ENCODE measurements around the gene SLC45A2.
"Not testable (repeated sequence)": the region's sequence is repeated elsewhere in the genome, so short reads cannot be mapped to it uniquely, and the experiment has no call there.

Gene SLC45A2

DNA sequence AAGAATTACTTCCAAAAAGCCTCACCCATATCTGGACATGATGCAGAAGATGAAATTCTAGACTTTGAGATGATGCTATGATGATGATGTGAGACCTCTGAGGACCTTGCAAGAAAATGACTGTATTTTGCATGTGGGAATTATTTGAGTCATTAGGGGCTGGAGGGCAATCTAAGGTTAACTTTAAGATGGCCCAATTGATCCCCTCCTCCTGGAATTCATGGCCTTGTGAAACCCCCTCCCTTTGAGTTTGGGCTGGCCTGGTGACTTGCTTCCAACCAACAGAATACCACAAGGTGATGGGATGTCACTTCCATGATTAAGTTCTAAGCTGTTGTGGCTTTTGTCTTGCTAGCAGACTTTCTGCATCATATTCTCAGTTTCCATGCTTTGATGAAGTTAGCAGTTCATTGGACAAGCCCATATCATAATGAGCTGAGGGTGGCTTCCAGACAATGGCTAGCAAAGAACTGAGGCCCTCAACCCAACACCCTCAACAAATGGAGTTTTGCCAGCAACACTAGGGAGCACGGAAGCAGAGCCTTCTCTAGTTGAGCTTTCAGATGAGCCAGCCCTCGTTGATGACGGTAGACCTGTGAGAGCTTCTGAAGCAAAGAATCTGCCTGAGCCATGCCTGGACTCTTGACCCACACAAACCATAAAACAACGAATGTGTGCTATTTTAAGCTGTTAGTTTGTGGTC, 30.8 kb upstream of the SLC45A2 start:
- TF ChIP-seq CTCF (IDR thresholded peaks at IDR 0.05; ENCODE audit: low read depth, low read length, missing control alignments): no peak
- no peak for DNase-seq (ENCODE audit: extremely low read depth, low read depth)
- H3K4me3 ChIP-seq (replicated peaks; ENCODE audit: low read depth, low read length): no peak overlapping the region

GRCh38 chr5:34014626-34015025, 30.1 kb upstream of the SLC45A2 start:
- no peak for DNase-seq (ENCODE audit: extremely low read depth, low read depth)
- no peak for TF ChIP-seq CTCF (IDR thresholded peaks at IDR 0.05; ENCODE audit: low read depth, low read length, missing control alignments)
- H3K4me3 ChIP-seq (replicated peaks; ENCODE audit: low read depth, low read length): no peak overlapping the region

DNA sequence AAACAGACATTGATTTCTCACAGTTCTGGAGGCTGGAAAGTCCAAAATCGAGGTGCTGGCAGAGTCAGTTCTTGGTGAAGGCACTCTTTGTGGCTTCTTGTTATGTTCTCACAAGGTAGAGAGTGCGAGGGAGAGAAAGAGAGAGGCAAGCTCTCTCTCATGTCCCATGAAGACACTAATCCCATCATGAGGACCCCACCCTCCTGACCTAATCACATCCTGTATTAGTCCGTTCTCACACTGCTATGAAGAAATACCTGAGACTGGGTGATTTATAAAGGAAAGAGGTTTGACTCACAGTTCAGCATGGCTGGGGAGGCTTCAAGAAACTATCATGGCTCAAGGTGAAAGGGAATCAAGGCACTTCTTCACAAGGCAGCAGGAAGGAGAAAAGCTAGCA, 29.1 kb upstream of the SLC45A2 start:
- no peak overlapping the region for H3K4me3 ChIP-seq (replicated peaks; ENCODE audit: low read depth, low read length)
- TF ChIP-seq CTCF (IDR thresholded peaks at IDR 0.05; ENCODE audit: low read depth, low read length, missing control alignments): no peak
- no peak for DNase-seq (ENCODE audit: extremely low read depth, low read depth)

- no peak overlapping the region for H3K4me3 ChIP-seq (replicated peaks; ENCODE audit: low read depth, low read length)
- DNase-seq (ENCODE audit: extremely low read depth, low read depth): no peak
- no peak for TF ChIP-seq CTCF (IDR thresholded peaks at IDR 0.05; ENCODE audit: low read depth, low read length, missing control alignments)
Measured at GRCh38 chr5:34012791-34013190, 28.3 kb upstream of the SLC45A2 start.

GRCh38 chr5:34011536-34011935, 27.0 kb upstream of the SLC45A2 start:
- TF ChIP-seq CTCF (IDR thresholded peaks at IDR 0.05; ENCODE audit: low read depth, low read length, missing control alignments): no peak
- no peak overlapping the region for H3K4me3 ChIP-seq (replicated peaks; ENCODE audit: low read depth, low read length)
- DNase-seq (ENCODE audit: extremely low read depth, low read depth): no peak

DNA sequence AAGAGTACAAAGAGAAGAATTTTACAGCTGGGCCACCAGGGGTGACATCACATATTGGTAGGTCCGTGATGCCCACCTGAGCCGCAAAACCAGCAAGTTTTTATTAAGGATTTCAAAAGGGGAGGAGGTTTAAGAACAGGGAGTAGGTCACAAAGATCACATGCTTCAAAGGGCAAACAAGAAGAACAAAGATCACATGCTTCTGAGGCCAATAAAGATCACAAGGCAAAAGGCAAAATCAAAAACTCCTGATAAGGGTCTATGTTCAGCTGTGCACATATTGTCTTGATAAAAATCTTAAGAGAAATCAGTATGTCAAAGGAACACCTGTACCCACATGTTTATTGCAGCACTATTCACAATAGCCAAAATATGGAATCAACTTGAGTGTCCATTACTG, 25.7 kb upstream of the SLC45A2 start:
- not testable (repeated sequence) for DNase-seq (ENCODE audit: extremely low read depth, low read depth); H3K4me3 ChIP-seq (replicated peaks; ENCODE audit: low read depth, low read length)

GRCh38 chr5:34009610-34010009, 25.1 kb upstream of the SLC45A2 start:
- TF ChIP-seq CTCF (IDR thresholded peaks at IDR 0.05; ENCODE audit: low read depth, low read length, missing control alignments): no peak
- no peak overlapping the region for H3K4me3 ChIP-seq (replicated peaks; ENCODE audit: low read depth, low read length)
- no peak for DNase-seq (ENCODE audit: extremely low read depth, low read depth)
